ENCODE data around the gene DCAF6.

DNA sequence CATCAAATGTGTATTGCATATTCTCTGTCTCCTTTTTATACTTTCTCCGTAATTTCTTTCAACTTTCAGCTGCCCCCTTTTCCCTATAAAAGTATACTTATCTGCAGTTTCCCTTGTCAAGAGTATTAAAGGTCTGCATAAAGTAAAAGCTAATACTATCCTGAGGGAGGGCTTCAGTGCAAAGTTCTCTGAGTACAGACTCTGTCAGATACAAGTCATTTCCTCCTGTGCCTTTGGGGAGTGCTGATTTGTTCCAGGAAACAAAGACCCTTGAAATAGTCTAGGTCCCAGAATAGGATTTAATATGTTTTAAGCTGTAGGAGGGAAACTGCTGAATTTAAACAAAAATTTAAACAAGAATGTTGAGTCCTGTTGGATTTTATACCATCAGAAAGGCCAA, 188.6 kb downstream of the DCAF6 start:
- TF ChIP-seq, protein P1, sequence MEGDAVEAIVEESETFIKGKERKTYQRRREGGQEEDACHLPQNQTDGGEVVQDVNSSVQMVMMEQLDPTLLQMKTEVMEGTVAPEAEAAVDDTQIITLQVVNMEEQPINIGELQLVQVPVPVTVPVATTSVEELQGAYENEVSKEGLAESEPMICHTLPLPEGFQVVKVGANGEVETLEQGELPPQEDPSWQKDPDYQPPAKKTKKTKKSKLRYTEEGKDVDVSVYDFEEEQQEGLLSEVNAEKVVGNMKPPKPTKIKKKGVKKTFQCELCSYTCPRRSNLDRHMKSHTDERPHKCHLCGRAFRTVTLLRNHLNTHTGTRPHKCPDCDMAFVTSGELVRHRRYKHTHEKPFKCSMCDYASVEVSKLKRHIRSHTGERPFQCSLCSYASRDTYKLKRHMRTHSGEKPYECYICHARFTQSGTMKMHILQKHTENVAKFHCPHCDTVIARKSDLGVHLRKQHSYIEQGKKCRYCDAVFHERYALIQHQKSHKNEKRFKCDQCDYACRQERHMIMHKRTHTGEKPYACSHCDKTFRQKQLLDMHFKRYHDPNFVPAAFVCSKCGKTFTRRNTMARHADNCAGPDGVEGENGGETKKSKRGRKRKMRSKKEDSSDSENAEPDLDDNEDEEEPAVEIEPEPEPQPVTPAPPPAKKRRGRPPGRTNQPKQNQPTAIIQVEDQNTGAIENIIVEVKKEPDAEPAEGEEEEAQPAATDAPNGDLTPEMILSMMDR (IDR thresholded peaks at IDR 0.05): no peak
- TF ChIP-seq POLR2A (IDR thresholded peaks at IDR 0.05): no peak
